Measurements from ENCODE around the gene TMEM184B.
"Not testable (repeated sequence)": the region's sequence is repeated elsewhere in the genome, so short reads cannot be mapped to it uniquely, and the experiment has no call there.

GRCh38 chr22:38177571-38177925 lies 95.3 kb downstream of the TMEM184B start:
- TF ChIP-seq CTCF, POLR2A (IDR thresholded peaks at IDR 0.05): not testable (repeated sequence)
